ENCODE data around the gene SLC27A2.

The SLC27A2 gene

GRCh38 chr15:50138391-50138790, 43.6 kb upstream of the SLC27A2 start:
- Histone ChIP-seq H3K9me3 (ENCODE audit: severe bottlenecking) (no peaks in the 10 kb centered on the region), H3K36me3 (no peaks in the 10 kb centered on the region), H3K27ac (no peak overlapping the region), H3K4me3 (ENCODE audit: low read depth, low read length) (no peak overlapping the region), H3K27me3 (ENCODE audit: insufficient read depth, low read depth, severe bottlenecking) (no peaks in the 10 kb centered on the region)
- DNase-seq = no peak
- no peak for TF ChIP-seq CTCF (IDR thresholded peaks at IDR 0.05; ENCODE audit: low read depth, low read length)

GRCh38 chr15:50140098-50140497, 41.9 kb upstream of the SLC27A2 start:
- H3K27me3 ChIP-seq (ENCODE audit: insufficient read depth, low read depth, severe bottlenecking) = no peaks in the 10 kb centered on the region
- no peak for TF ChIP-seq CTCF (IDR thresholded peaks at IDR 0.05; ENCODE audit: low read depth, low read length)
- H3K9me3 ChIP-seq (ENCODE audit: severe bottlenecking) = no peaks in the 10 kb centered on the region
- H3K36me3 ChIP-seq = no peaks in the 10 kb centered on the region
- H3K4me3 ChIP-seq (ENCODE audit: low read depth, low read length) = no peak overlapping the region
- no peak overlapping the region for H3K27ac ChIP-seq
- DNase-seq = no peak

DNA sequence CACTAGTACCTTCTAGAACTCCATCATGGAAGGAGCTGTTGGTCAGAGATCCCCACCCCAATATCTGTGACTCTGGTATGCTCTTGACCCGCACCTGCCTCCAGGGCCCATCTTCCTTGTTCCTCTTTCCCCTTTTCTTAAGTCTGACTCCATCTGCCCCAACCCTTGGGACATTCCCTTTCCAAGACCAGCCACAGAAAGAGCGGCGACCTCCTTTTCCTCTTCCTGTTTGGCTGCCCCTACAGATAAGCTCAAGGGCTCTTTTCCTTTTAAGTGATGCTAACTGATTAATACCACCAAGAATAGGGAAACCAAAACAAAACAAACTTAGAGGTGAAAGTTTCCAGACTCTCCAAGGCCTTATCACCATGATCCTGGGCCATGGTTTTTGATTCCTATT, 41.0 kb upstream of the SLC27A2 start:
- Histone ChIP-seq H3K4me3 (ENCODE audit: low read depth, low read length) (no peak overlapping the region), H3K9me3 (ENCODE audit: severe bottlenecking) (no peaks in the 10 kb centered on the region), H3K27me3 (ENCODE audit: insufficient read depth, low read depth, severe bottlenecking) (no peaks in the 10 kb centered on the region), H3K36me3 (no peaks in the 10 kb centered on the region), H3K27ac (no peak overlapping the region)
- no peak for DNase-seq
- no peak for TF ChIP-seq CTCF (IDR thresholded peaks at IDR 0.05; ENCODE audit: low read depth, low read length)

- no peak overlapping the region for H3K4me3 ChIP-seq (ENCODE audit: low read depth, low read length)
- DNase-seq = no peak
- no peak overlapping the region for H3K27ac ChIP-seq
- no peaks in the 10 kb centered on the region for H3K9me3 ChIP-seq (ENCODE audit: severe bottlenecking)
- TF ChIP-seq CTCF (IDR thresholded peaks at IDR 0.05; ENCODE audit: low read depth, low read length) = no peak
- no peaks in the 10 kb centered on the region for H3K36me3 ChIP-seq
- no peaks in the 10 kb centered on the region for H3K27me3 ChIP-seq (ENCODE audit: insufficient read depth, low read depth, severe bottlenecking)
Measured at GRCh38 chr15:50141856-50142255, 40.1 kb upstream of the SLC27A2 start.

DNA sequence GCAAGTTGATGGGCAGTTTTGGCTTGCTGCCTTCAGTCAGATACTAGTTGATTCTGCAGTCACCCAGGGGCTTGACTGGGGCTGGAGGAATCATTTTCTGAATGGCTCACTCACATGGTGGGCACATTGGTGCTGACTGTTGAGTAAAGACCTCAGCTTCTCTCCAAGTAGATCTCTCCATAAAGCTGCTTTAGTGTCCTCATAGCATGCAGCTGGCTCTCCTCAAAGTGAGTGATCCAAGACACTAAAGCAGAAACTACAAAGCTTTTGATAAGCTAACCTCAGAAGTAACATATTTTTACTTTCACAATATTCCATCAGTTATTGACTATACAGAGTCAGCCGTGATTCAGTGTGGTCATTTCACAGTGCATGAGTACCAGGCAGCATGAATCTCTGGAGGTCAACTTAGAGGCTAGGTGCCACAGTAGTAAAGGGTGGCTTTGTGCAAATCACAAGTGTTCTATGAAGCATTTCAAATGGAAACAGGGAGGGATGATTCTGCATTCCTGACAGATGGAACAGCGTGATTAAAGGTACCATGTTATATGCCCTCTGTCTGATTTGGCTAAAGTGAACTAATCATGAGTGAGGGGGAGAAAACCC, 38.6 kb upstream of the SLC27A2 start:
- no peak for DNase-seq
- no peaks in the 10 kb centered on the region for H3K36me3 ChIP-seq
- no peak overlapping the region for H3K4me3 ChIP-seq (ENCODE audit: low read depth, low read length)
- no peaks in the 10 kb centered on the region for H3K9me3 ChIP-seq (ENCODE audit: severe bottlenecking)
- H3K27me3 ChIP-seq (ENCODE audit: insufficient read depth, low read depth, severe bottlenecking) = no peaks in the 10 kb centered on the region
- no peak overlapping the region for H3K27ac ChIP-seq
- no peak for TF ChIP-seq CTCF (IDR thresholded peaks at IDR 0.05; ENCODE audit: low read depth, low read length)

Measured in WERI-Rb-1 (cell line).